Ramos (cell line): ENCODE measurements around the gene DZIP1.

Source experiments
- in situ Hi-C: fragments of 300-500 bp; cut with MboI; formaldehyde crosslinking; loops from one replicate; pipeline ENCODE4 v1.14.3; 2022; ENCODE audit warnings: low sequenced_read_pairs; ENCODE audit not compliant: unreplicated experiment

The DZIP1 gene

DNA sequence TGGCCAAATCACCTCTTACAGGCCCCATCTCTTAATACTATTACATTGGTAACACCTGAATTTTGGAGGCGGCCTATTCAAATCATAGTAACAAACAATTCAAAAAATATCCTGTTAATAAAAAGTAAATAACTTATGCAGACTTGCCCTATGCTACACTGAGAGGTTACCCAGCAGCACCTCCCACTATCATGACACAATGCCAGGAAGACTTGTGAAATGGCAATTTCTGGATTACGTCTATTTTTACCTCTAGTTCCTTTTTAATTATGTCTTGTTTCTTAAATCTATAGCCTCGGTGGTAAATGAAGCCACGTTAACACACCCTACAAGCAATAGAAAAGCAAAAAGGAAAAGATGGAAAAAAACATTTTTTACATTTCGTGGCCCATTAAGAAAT is 6.2 kb upstream of the DZIP1 start:
- in situ Hi-C loops: no loop called here

DNA sequence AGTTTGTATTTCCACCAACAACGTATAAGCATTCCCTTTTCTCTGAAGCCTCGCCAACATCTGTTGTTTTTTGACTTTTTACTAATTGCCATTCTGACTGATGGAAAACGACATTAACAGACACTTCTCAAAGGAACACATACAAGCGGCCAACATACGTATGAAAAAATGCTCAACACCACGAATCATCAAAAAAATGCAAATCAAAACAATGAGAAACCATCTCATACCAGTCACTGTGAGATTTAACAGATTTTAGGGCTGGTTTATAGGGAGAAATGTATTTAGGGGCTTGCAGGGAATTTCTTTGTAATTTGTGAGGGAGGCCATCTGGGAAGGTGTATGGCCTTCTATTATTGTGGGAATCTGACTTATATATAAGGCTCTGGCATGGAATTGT is 2.8 kb upstream of the DZIP1 start:
- in situ Hi-C loops: no loop called here

DNA sequence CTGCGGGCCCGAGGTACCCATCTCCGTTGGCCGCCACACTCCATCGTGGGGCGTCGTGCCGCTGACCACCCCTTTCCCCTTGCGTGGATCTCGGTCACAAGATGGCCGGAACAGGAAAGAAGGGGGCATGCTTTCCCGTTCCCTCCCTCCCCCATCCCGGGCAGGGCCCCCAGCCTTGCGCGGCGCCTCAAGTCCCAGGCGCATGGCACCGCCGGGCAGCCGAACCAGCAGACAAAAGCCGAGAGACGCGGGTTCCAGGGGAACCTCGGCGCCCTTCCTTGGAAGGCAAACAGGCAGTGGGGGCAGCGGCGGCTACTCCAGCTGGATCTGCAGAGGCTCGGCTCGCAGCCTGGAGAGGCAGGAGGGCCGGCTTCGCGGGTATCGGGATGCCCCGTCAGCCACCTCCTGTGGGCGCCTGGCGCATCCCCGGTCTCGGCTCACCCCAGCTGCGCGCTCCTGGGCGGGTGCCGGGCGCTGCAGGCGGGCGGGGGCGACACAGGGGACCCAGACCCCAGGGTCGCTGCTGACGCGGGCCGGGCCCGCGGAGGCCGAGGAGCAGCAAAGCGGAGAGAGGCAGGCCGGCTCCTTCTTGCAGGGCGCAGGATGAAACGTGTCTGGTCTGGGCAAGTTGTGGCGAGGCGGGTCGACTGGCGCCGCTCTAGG is 439 bp downstream of the DZIP1 start:
- in situ Hi-C loops: no loop called here

DNA sequence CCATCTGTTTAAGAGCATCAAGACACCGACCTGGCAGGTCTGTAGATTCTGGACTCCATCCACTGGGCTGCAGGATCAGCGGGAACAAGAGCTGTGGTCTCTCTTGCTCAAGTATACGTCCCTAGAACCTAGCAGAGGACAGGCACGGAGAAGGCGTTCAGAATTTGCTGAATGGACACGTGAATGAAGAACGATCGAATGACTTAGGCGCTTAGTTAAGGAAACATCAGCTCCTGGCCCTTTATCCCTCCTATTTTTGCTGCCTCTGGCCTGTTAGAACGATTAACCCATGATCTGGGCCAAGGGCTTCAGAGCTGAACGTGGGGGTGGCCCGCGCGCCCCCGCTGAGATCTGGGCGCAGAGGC is 953 bp downstream of the DZIP1 start:
- in situ Hi-C loops: no loop called here

DNA sequence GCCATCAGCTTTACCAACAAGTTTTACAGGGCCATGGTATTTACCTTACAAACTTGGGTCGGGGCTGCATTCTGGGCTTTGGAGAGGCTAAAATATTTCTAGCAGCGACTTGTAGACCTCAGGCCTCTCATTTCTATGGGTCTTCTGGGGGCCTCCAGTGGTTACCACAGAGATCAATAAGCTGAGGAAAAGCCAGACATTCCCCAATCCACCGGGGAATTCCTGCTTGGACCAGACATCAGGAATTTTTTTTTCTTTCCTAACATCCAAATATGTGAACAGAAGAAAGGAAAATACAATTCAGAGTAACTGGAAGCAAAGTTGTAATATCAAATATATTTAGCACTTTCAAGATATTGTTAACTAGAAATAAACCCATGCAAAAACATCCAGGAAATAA is 1.5 kb downstream of the DZIP1 start:
- in situ Hi-C loops: no loop called here

DNA sequence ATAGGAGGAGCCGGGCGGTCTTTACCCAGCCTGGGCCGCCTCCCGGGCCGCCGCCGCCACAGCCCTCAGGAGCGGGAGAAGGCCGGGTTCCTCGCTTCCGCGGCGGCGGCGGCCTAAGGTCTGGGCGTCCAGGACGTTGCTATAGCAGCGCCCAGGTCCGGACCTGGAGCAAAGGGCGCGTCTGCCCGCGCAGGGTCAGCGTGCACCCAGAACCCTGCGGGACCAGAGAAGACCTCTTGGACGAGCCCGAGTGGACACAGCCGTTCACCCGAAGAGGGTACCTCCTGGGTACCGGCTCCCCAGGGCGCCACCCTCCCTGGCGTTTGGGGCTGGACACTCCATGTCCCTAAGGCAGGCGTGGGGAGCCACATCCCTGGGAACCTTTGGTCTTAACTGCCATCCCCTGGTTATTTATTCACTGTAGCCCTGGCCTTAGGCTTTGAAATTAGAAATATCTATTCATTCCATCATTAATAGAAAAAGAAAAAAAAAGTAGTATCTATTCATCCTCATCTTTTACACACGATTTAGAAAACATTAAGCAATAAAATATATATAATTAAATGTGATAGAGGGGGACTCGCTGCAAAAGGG is 2.4 kb downstream of the DZIP1 start:
- in situ Hi-C loops: no loop called here

DNA sequence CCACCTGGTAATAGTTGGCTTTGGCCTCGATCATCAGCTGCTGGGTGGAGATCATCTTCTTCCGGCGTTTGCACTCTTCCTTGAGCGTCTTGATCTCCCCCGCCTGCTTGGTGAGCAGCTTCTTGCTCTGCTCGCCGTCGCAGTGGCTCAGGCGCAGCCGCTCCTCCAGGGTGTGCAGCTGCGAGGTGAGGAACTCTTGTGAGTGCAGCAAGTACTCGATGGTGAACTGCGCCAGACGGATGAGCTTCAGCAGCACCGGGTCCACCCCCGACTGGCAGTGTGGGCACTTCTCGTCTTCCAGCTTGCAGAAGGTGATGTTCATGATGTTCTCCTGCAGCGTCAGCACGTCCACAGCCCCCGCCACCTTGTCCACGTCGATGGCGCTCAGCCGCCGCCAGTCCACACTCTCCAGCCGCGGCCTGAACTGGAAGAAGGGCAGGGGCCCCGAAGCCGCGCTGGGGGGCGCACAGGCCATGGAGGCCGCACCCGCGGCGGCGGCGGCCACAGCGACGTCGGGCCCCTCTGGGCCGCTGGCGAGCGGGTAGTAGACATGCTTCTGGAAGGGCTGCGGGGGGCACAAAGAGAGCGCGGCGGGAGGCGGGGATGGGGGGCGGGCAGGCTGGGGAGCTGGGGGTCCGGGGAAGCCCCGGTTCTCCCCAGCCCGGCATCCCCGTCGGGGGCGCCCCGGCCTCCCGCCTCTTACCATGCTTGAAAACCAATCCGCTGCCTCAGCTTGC is 3.0 kb downstream of the DZIP1 start:
- in situ Hi-C loops: no loop called here

DNA sequence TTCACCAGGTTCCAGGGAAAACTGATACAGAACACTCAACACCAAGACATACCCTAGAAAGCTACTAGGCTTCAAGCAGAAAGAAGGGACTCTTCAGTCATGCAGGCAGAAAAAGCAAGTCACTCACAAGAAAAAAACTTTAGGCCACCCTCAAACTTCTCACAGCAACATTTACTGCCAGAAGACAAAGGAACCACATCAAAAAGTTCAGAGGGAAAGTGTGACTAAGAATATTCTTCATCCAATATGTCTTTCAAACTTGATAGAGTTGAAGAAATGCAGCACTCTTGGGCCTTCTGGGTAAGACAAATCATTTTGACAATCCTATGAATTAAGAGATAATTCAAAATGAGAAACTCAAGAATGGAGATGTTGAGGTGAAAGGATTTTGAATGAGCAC is 7.7 kb downstream of the DZIP1 start:
- in situ Hi-C loops: no loop called here

DNA sequence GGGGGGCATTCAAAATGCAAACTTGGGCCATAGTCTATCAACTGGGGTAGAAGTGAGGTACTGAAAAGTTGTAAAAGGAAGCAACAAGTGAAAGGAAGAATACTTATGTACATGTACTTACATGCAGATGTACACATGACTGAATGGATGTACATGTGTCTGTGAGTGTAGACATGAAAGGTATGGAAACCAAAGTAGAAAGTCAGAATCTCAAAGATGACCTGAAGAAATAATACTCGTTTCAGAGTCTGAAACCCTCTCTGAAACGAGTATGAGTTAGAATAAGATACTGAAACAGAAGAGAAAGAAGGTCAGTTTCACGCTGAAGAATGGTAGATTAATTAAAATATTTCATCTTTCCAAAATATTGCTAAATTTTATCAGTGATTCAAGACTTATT is 13.9 kb downstream of the DZIP1 start:
- in situ Hi-C loops: no loop called here

DNA sequence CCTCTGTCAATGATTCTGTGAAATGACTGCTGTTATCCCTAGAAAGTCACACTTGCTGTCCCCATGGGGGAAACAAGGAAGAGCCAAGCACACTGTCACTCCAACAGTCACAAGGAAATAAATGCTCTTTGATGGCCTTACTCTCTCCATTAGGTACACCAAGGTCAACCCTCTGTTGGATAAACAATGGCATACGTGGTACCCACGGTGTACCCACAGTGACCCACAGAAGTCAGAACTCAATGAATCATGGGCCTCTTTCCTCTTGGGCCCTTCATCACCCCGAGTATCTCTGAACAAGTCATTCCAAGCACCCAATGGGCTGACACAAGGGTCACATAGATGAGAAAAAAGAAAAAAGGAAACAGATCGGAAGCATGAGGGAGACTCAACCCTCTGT is 15.4 kb downstream of the DZIP1 start:
- in situ Hi-C loops: no loop called here

DNA sequence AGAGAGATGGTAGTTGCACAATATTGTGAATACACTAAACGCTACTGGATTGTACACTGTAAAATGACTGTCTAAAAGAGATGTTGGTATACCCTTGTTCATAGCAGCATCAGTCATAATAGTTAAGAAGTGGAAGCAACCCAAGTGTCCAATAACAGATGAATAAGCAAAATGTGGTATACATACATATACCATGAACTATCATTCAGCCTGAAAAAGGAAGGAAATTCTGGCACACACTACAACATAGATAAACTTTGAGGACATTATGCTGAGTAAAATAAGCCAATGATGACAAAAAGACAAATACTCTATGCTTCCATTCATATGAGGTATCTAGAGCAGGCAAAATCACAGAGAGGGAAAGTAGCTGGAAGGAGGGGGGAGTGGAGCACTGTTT is 16.0 kb downstream of the DZIP1 start:
- in situ Hi-C loops: no loop called here

DNA sequence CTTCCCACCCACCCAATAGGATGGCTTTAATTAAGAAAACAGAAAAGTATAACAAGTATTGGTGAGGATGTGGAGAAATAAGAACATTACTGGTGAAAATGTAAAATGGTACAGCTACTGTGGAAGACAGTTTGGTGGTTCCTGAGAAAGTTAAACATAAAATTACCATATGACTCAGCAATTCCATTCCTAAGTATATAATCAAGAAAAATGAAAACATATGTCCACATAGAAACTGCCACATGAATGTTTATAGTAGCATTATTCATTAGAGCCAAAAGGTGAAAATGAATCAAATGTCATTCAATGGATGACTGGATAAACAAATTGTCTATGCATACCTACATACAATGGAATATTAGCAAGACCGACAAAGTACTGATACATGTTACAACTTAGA is 16.9 kb downstream of the DZIP1 start:
- in situ Hi-C loops: no loop called here

DNA sequence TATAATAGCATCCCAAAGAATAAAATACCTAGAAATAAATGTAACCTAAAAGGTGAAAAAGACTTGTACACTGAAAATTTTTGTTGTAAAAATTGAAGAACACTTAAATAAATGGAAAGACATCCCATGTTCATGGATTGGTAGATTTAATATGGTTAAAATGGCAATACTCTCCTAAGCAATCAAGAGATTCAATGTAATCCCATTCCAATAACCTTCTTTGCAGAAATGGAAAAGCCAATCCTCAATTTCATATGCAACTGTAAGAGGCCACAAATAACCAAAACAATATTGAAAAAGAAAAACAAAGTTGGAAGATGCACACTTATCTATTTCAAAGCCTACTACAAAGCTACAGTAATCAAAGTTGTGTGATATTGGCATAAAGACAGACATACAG is 17.7 kb downstream of the DZIP1 start:
- in situ Hi-C loops: no loop called here

DNA sequence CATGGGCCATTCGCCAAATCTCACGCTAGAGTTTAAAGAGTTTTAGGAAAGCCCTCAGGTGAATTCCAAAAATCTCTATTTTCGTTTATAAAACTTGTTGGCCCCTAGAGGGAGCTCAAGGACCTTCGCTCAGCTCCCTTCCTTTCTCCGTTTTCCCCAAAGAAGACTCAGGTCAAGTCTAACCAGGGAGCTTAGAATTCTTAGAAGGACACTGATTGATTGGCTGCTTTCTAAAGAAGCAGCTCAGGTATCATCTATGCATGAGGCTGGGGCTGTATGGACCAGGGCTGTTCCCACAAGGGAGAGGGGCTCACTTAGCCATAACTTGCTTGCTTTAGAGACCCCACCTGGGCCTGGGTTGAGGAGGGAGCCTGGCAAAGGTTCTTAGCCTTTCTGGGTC is 20.5 kb downstream of the DZIP1 start:
- in situ Hi-C loops: loop anchor here (5.0 kb wide), 1 partner anchor 213 kb away; no protein-coding TSS in a partner anchor

DNA sequence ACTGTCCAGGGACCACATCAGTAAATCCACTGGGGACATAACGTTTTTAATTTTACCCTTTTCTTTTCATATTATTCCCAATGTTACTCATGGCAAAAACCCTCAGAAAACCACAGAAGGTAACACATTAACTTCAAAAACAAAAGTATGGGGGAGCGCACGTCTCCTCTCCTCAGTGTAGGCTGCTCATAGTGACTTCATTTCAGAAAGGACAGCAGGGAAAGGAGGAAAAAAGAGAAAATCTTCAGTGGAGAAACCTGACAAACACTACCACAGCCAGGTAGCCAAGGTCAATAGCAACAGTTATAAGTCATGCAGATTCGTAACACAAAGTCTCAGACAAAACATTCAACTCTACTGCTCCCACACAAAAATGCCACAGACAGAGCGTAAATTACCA is 21.4 kb downstream of the DZIP1 start:
- in situ Hi-C loops: loop anchor here (5.0 kb wide), 1 partner anchor 214 kb away; no protein-coding TSS in a partner anchor

DNA sequence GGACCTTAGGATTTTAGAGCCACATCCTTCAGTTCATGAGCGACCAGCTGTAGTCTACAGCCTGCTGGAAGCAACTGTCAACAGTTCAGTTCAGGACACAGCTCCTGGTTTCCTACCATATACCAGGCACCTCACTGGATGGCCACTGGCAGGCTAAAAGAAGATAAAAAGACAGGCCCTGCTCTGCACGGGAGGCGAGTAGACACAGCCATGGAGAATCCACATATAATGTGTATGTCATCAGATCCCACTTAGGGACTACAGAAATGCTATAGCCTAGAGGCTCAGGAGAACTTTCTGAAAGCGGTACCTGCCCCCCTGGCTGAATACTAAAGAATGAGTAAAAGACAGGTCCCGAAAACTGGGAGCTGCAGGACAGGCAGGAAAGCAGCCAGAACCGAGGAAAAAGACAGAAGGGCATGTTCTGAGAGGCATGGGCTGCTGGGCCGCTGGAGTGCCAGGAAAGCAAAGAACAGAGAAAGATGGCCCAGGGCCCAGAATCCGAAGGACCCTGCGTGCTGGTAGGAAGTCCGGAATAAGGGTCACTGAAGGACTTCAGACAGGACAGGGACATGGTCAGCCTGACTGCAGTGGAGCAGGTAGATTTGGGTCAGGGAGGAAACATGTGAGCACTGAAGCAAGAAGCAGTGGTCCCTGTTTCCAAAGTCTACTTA is 23.5 kb downstream of the DZIP1 start:
- in situ Hi-C loops: loop anchor here (5.0 kb wide), 1 partner anchor 216 kb away; no protein-coding TSS in a partner anchor

DNA sequence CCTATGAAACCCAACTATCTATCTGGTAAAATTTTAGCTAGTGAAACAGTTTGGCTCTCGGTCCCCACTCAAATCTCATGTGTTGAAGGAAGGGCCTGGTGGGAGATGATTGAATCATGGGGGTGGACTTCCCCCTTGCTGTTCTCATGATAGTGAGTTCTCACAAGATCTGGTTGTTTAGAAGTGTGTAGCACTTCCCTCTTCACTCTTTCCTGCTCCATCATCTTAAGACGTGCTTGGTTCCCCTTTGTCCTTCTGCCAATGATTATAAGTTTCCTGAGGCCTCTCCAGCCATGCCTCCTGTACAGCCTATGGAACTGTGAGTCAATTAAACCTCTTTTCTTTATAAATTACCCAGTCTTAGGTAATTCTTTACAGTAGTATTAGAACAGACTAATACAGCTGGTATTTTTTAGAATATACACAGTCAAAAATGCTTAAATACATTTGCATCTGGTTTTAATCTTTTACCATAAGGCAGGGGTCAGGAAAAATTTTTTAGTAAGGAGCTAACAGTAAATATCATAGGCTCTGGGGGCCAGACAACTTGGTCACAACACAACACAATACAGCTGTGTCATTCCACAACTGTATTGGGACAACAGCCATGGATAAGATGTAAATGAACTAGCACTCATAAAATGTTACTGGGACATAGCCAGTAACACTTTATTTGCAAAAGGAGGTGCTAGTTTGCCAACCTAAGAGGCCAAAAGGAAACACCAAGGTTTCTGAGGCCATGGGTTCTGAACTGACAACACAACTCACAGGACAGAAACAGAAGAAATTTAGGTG is 24.3 kb downstream of the DZIP1 start:
- in situ Hi-C loops: loop anchor here (5.0 kb wide), 1 partner anchor 217 kb away; no protein-coding TSS in a partner anchor

DNA sequence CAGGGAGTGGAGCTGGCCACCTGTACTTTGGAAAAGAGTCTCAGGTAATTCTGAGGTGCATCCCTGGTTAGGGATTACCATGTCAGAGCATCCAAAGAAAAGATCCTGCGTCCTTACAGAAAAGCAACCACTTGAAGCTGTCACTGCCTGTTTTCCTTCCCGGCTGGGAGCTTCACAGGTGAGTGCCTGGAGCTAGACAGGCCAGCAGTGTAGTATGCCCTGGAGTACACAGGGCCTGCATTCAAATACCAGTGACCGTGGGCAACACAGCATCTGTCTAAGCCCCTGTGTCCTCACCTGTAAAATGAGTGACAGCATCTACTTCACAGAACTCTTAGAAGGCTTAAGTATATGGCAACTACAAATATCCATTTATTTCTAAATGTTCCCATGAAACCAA is 29.0 kb downstream of the DZIP1 start:
- in situ Hi-C loops: no loop called here

DNA sequence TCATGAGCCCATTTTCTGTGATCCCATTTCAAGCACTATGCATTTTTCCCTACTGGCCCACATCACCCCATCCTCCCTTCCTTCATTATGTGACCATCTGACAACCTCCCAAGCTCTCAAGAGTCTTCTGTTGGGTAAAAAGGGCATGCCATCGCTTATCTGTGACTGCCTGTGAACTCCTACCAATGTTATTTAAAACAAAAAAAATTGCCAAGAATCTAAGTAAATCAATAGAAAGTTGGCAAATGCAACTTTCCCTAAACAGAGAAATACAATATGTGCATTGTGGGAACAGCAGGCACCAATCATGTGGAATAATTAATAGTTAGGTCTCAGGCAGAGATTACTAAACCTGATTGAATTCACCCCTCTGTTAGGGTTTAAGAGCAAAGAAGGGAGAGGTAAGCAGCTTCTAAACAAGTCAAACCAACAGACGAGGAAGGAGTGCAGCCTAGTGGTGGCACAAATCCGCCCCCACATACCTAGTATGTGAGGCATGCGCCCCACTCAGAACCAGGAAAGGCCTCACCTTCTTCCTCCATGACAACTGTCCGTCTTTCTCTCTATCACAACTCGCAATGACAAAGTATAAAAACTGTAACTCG is 29.8 kb downstream of the DZIP1 start:
- in situ Hi-C loops: no loop called here
